HepG2 (cell line): ENCODE measurements around the gene ASMT.

Experiments used
- EZH2 ChIP-seq: conservative IDR thresholded peaks from 2 replicates; pipeline ENCODE4 v1.6.1; 2012; ENCODE audit warnings: mild to moderate bottlenecking, low read depth, low read length, moderate library complexity
- POLR2A ChIP-seq, 2 experiments: IDR thresholded peaks; 2 replicates each; pipeline ENCODE4 v1.6.1; 2011; ENCODE audit warnings: low read depth in 2 of 2, low read length in 2 of 2, mild to moderate bottlenecking in 1 of 2, moderate library complexity in 1 of 2; ENCODE audit not compliant: insufficient read depth in 1 of 2
- POLR2AphosphoS5 ChIP-seq: IDR thresholded peaks from 2 replicates; pipeline ENCODE4 v1.6.1; 2012; ENCODE audit warnings: low read depth, low read length
- SRSF9 ChIP-seq: fragments of 200-400 bp; formaldehyde crosslinking; IDR thresholded peaks from 2 replicates; pipeline ENCODE4 v1.6.1; 2018; ENCODE audit warnings: borderline replicate concordance, mild to moderate bottlenecking, low read depth, low read length; ENCODE audit not compliant: insufficient read depth, poor library complexity, severe bottlenecking
- ZNF674 ChIP-seq: sonication (generic); formaldehyde crosslinking; IDR thresholded peaks from 2 replicates; pipeline ENCODE4 v1.5.0; 2020; ENCODE audit warnings: low read depth, mild to moderate bottlenecking, missing genetic modification reagents
- TF ChIP-seq, protein P1 (sequence below), 2 experiments: IDR thresholded peaks; 2 replicates each; pipeline ENCODE4 v1.6.1; 2011 to 2012; ENCODE audit warnings: low read length in 2 of 2, borderline replicate concordance in 1 of 2, low read depth in 1 of 2, mild to moderate bottlenecking in 1 of 2, moderate library complexity in 1 of 2

DNA sequence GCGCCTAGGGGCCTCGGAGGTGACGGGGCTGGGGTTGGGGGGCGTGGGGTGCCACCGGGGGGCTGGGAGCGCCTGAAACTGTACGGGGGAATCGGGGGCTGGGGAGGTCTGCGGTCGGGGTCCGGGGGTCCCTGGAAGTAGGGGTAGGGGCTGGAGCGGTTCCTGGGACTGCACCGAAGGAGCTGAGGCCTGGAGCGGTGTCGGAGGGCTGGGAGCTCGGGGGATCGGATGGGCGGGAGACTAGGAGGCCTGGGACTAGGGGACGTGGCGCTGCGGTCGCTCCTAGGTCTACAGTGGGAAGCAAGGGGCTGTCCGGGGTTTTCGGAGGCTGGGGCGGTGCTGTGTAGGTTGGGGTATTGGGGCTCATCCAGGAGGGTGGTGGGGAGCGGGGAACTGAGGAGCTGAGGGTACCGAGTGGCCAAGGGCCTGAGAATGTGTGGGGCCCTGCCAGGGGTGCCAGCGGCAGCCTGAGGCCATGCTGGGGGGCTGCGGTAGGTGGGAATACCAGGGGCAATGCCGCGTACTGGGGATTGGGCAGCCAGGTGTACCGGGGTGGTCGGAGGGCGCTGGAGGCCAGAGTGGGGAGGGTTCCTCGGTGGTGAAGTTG lies 22.9 kb upstream of the ASMT start:
- TF ChIP-seq, protein P1, sequence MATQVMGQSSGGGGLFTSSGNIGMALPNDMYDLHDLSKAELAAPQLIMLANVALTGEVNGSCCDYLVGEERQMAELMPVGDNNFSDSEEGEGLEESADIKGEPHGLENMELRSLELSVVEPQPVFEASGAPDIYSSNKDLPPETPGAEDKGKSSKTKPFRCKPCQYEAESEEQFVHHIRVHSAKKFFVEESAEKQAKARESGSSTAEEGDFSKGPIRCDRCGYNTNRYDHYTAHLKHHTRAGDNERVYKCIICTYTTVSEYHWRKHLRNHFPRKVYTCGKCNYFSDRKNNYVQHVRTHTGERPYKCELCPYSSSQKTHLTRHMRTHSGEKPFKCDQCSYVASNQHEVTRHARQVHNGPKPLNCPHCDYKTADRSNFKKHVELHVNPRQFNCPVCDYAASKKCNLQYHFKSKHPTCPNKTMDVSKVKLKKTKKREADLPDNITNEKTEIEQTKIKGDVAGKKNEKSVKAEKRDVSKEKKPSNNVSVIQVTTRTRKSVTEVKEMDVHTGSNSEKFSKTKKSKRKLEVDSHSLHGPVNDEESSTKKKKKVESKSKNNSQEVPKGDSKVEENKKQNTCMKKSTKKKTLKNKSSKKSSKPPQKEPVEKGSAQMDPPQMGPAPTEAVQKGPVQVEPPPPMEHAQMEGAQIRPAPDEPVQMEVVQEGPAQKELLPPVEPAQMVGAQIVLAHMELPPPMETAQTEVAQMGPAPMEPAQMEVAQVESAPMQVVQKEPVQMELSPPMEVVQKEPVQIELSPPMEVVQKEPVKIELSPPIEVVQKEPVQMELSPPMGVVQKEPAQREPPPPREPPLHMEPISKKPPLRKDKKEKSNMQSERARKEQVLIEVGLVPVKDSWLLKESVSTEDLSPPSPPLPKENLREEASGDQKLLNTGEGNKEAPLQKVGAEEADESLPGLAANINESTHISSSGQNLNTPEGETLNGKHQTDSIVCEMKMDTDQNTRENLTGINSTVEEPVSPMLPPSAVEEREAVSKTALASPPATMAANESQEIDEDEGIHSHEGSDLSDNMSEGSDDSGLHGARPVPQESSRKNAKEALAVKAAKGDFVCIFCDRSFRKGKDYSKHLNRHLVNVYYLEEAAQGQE (IDR thresholded peaks at IDR 0.05; ENCODE audit: borderline replicate concordance in 1 of 2, low read depth in 1 of 2, low read length in 2 of 2), result no peak
- TF ChIP-seq ZNF674 (no peak), SRSF9 (no peak), EZH2 (no peak), POLR2AphosphoS5 (peak; percentile 13; the same call in 1 of the 2 replicates), POLR2A (IDR thresholded peaks at IDR 0.05; ENCODE audit: insufficient read depth in 1 of 2, low read depth in 2 of 2, low read length in 2 of 2) (no peak)
